ENCODE data around the gene LIM2. TPM values are rescaled to one million over a fixed set of nuclear protein-coding genes. Genes with fewer than 3 reads are reported as not detected.

LIM2 gene
- total RNA-seq, 1 experiment from 2014 or later: not detected

- Mint-ChIP-seq H3K4me3 (peak overlapping the region; percentile 53), H3K4me1 (peaks cover 32% of the 10 kb centered on the region), H3K27me3 (ENCODE audit: low read depth) (no peaks in the 10 kb centered on the region), H3K27ac (peak overlapping the region; percentile 78), H3K9me3 (peaks cover 4% of the 10 kb centered on the region), H3K36me3 (peaks cover 9% of the 10 kb centered on the region)
- no peak for ATAC-seq
- DNase-seq (ENCODE audit: low spot score): no peak
- TF ChIP-seq, protein P1, sequence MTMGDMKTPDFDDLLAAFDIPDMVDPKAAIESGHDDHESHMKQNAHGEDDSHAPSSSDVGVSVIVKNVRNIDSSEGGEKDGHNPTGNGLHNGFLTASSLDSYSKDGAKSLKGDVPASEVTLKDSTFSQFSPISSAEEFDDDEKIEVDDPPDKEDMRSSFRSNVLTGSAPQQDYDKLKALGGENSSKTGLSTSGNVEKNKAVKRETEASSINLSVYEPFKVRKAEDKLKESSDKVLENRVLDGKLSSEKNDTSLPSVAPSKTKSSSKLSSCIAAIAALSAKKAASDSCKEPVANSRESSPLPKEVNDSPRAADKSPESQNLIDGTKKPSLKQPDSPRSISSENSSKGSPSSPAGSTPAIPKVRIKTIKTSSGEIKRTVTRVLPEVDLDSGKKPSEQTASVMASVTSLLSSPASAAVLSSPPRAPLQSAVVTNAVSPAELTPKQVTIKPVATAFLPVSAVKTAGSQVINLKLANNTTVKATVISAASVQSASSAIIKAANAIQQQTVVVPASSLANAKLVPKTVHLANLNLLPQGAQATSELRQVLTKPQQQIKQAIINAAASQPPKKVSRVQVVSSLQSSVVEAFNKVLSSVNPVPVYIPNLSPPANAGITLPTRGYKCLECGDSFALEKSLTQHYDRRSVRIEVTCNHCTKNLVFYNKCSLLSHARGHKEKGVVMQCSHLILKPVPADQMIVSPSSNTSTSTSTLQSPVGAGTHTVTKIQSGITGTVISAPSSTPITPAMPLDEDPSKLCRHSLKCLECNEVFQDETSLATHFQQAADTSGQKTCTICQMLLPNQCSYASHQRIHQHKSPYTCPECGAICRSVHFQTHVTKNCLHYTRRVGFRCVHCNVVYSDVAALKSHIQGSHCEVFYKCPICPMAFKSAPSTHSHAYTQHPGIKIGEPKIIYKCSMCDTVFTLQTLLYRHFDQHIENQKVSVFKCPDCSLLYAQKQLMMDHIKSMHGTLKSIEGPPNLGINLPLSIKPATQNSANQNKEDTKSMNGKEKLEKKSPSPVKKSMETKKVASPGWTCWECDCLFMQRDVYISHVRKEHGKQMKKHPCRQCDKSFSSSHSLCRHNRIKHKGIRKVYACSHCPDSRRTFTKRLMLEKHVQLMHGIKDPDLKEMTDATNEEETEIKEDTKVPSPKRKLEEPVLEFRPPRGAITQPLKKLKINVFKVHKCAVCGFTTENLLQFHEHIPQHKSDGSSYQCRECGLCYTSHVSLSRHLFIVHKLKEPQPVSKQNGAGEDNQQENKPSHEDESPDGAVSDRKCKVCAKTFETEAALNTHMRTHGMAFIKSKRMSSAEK (CRISPR knock-in tag; IDR thresholded peaks at IDR 0.05; ENCODE audit: borderline replicate concordance): no peak
- TF ChIP-seq E2F5 (CRISPR knock-in tag; IDR thresholded peaks at IDR 0.05) (no peak), NR3C1 (CRISPR knock-in tag; conservative IDR thresholded peaks at IDR 0.05; ENCODE audit: low read depth) (no peak), ETV6 (CRISPR knock-in tag; IDR thresholded peaks at IDR 0.05) (no peak), ELF4 (CRISPR knock-in tag; IDR thresholded peaks at IDR 0.05; ENCODE audit: low read depth) (no peak), NFYB (CRISPR knock-in tag; conservative IDR thresholded peaks at IDR 0.05; ENCODE audit: low read depth) (no peak), CREB1 (CRISPR knock-in tag; IDR thresholded peaks at IDR 0.05) (no peak), TP53 (CRISPR knock-in tag; IDR thresholded peaks at IDR 0.05) (no peak), MXD4 (CRISPR knock-in tag; IDR thresholded peaks at IDR 0.05; ENCODE audit: borderline replicate concordance) (no peak), AFF4 (CRISPR knock-in tag; IDR thresholded peaks at IDR 0.05; ENCODE audit: borderline replicate concordance) (no peak), TCF7 (CRISPR knock-in tag; IDR thresholded peaks at IDR 0.05; ENCODE audit: low read depth) (no peak), GRHL2 (CRISPR knock-in tag; IDR thresholded peaks at IDR 0.05; ENCODE audit: insufficient replicate concordance, severe bottlenecking) (no peak)
- TF ChIP-seq, protein P2, sequence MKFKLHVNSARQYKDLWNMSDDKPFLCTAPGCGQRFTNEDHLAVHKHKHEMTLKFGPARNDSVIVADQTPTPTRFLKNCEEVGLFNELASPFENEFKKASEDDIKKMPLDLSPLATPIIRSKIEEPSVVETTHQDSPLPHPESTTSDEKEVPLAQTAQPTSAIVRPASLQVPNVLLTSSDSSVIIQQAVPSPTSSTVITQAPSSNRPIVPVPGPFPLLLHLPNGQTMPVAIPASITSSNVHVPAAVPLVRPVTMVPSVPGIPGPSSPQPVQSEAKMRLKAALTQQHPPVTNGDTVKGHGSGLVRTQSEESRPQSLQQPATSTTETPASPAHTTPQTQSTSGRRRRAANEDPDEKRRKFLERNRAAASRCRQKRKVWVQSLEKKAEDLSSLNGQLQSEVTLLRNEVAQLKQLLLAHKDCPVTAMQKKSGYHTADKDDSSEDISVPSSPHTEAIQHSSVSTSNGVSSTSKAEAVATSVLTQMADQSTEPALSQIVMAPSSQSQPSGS (CRISPR knock-in tag; IDR thresholded peaks at IDR 0.05; ENCODE audit: borderline replicate concordance, low read depth): no peak
- TF ChIP-seq, protein P3, sequence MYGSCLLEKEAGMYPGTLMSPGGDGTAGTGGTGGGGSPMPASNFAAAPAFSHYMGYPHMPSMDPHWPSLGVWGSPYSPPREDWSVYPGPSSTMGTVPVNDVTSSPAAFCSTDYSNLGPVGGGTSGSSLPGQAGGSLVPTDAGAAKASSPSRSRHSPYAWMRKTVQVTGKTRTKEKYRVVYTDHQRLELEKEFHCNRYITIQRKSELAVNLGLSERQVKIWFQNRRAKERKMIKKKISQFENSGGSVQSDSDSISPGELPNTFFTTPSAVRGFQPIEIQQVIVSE (CRISPR knock-in tag; IDR thresholded peaks at IDR 0.05; ENCODE audit: borderline replicate concordance): no peak
- POLR2A ChIA-PET: no interaction called here
- CTCF ChIA-PET: interaction anchor here (1.3 to 4.4 kb wide), 5 partner anchors 12 to 261 kb away, joined by 3 to 41 read pairs (median 14); no protein-coding TSS in a partner anchor
Observed at GRCh38 chr19:51396175-51396574, 8.4 kb upstream of the LIM2 start.

All from WTC11 (cell line).